Measurements from ENCODE around the gene CDK14. TPM values are rescaled to one million over a fixed set of nuclear protein-coding genes. Genes with fewer than 3 reads are reported as not detected.

Gene CDK14
- total RNA-seq, 1 donor from 2014 or later = 58.6 TPM

DNA sequence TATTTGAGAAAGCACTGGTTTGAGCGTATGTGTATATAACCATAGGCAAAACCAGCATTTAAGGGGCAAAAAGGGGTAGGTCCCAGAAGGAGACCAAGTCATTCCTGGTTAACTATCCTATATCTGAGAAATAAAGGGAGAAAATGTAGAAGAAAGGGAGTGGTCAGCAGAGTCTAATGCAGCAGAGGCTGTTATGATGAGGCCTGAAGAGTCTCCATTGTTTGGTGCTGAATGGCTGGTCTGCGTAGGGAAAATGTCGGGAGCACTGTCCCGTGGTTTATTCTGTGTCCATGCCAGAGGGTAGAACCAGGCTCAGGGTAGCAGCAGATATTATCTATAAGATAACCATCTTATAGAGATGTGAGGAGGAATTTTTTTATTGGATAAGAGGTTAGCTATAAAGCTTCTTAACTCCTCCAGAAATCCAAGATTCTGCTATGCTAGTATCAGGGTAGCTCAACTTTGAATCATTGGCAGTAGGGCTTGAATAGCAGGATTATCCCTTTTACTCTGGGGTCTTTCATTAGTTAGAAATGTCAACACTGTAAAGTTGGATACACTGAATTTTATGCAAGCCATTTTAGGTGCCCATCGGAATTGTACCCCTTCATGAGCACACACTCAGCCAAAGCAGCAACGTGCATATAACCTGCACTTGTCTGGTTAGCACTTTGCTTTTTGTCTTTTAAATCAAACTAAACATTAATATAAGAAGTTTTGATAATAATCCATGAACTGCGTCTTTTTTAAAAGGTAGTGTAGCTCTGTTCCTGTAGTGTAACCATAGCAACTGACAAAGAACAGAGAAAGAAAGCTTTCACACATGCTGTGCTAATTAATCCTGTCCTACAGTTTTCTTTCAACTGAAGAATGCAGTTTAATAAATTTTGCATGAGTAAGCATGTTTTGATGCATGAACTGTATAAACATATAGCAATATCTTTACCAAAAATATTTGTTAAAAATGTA, 356.1 kb downstream of the CDK14 start:
- intact Hi-C loops (cut with DNase I) = no loop called here
- Histone ChIP-seq H3K4me1 (no peaks in the 10 kb centered on the region), H3K4me3 (no peak overlapping the region), H3K36me3 (peaks cover 11% of the 10 kb centered on the region), H3K27ac (no peak overlapping the region), H3K9me3 (no peaks in the 10 kb centered on the region), H3K27me3 (ENCODE audit: low read depth) (no peaks in the 10 kb centered on the region)
- ATAC-seq = no peak
- DNase-seq = no peak
- TF ChIP-seq, protein P1, sequence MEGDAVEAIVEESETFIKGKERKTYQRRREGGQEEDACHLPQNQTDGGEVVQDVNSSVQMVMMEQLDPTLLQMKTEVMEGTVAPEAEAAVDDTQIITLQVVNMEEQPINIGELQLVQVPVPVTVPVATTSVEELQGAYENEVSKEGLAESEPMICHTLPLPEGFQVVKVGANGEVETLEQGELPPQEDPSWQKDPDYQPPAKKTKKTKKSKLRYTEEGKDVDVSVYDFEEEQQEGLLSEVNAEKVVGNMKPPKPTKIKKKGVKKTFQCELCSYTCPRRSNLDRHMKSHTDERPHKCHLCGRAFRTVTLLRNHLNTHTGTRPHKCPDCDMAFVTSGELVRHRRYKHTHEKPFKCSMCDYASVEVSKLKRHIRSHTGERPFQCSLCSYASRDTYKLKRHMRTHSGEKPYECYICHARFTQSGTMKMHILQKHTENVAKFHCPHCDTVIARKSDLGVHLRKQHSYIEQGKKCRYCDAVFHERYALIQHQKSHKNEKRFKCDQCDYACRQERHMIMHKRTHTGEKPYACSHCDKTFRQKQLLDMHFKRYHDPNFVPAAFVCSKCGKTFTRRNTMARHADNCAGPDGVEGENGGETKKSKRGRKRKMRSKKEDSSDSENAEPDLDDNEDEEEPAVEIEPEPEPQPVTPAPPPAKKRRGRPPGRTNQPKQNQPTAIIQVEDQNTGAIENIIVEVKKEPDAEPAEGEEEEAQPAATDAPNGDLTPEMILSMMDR (IDR thresholded peaks at IDR 0.05) = no peak

- H3K4me1 ChIP-seq = no peaks in the 10 kb centered on the region
Observed at GRCh38 chr7:90955641-90956207, 359.6 kb downstream of the CDK14 start.

GRCh38 chr7:90957883-90958282, 361.8 kb downstream of the CDK14 start:
- no peaks in the 10 kb centered on the region for H3K27me3 ChIP-seq (ENCODE audit: low read depth)
- TF ChIP-seq, protein P1 (IDR thresholded peaks at IDR 0.05) = no peak
- no peaks in the 10 kb centered on the region for H3K4me1 ChIP-seq
- no peak overlapping the region for H3K27ac ChIP-seq
- intact Hi-C loops (cut with DNase I) = no loop called here
- no peak for ATAC-seq
- H3K9me3 ChIP-seq = no peaks in the 10 kb centered on the region
- no peak overlapping the region for H3K4me3 ChIP-seq
- no peak for DNase-seq
- peaks cover 11% of the 10 kb centered on the region for H3K36me3 ChIP-seq

More at GRCh38 chr7:90955641-90956207, 359.6 kb downstream of the CDK14 start:
- intact Hi-C loops (cut with DNase I) = no loop called here
- no peak overlapping the region for H3K4me3 ChIP-seq
- H3K27me3 ChIP-seq (ENCODE audit: low read depth) = no peaks in the 10 kb centered on the region
- ATAC-seq (no peak), DNase-seq (no peak)
- H3K36me3 ChIP-seq = peaks cover 11% of the 10 kb centered on the region
- H3K9me3 ChIP-seq = no peaks in the 10 kb centered on the region
- TF ChIP-seq, protein P1 (IDR thresholded peaks at IDR 0.05) = no peak
- H3K27ac ChIP-seq = no peak overlapping the region

GRCh38 chr7:90958647-90959046, 362.5 kb downstream of the CDK14 start:
- H3K27me3 ChIP-seq (ENCODE audit: low read depth) = no peaks in the 10 kb centered on the region
- ATAC-seq (no peak), DNase-seq (no peak)
- TF ChIP-seq, protein P1 (IDR thresholded peaks at IDR 0.05) = no peak
- no peaks in the 10 kb centered on the region for H3K9me3 ChIP-seq
- no peak overlapping the region for H3K4me3 ChIP-seq
- intact Hi-C loops (cut with DNase I) = no loop called here
- H3K27ac ChIP-seq = no peak overlapping the region
- H3K36me3 ChIP-seq = peaks cover 11% of the 10 kb centered on the region
- no peaks in the 10 kb centered on the region for H3K4me1 ChIP-seq

DNA sequence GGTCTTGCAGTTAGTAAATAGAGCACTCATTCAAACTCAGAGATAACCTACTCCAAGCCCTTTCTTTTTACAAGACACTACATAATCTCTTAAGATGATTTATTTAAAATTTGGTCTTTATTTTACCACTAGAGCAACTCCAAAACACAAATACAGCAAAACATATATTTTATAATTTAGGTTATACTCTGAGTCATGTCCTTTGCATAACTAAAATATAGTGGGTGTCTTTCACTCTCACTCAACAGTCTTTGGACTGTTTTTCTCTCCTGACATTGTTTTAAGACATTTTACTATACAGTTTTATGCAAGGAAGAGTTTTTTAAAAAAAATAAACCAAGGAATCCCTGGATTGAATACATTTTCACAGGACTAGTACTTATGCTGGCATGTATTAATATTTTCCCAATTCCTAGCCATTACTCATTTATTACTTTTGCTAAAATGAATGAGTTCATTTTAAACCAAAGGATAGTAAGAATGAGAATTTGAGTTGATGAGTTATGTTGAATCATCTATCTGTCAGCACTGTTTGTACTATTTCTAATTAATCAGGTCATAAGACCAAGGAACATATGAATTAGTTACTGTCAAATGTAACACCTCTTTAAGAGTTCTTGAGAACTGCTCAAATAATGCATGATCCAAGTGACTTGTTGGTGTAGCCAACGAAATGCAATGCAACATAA, 365.1 kb downstream of the CDK14 start:
- H3K27me3 ChIP-seq (ENCODE audit: low read depth) = no peaks in the 10 kb centered on the region
- DNase-seq = no peak
- TF ChIP-seq, protein P1 (IDR thresholded peaks at IDR 0.05) = no peak
- H3K36me3 ChIP-seq = peaks cover 3% of the 10 kb centered on the region
- intact Hi-C loops (cut with DNase I) = no loop called here
- H3K9me3 ChIP-seq = no peaks in the 10 kb centered on the region
- no peak for ATAC-seq
- H3K27ac ChIP-seq = no peak overlapping the region
- no peaks in the 10 kb centered on the region for H3K4me1 ChIP-seq
- no peak overlapping the region for H3K4me3 ChIP-seq

Data from lower lobe of right lung (tissue), 2 donors.